ENCODE results near the gene MARCO.

The MARCO gene

GRCh38 chr2:118942031-118942430 lies at the start of gene MARCO:
TSS of gene MARCO (plus strand) at chr2:118942194. CDS start at chr2:118942301, 107 bp downstream.
- no peak for DNase-seq (ENCODE audit: low read depth)

- no peak for DNase-seq (ENCODE audit: low read depth)
Measured at GRCh38 chr2:118893100-118893499, 48.9 kb upstream of the MARCO start.

- DNase-seq (ENCODE audit: low read depth): no peak
Measured at GRCh38 chr2:118902266-118903028, 39.5 kb upstream of the MARCO start.

- DNase-seq (ENCODE audit: low read depth): no peak
Measured at GRCh38 chr2:118903029-118903351, 39.0 kb upstream of the MARCO start.

GRCh38 chr2:118903551-118904479 lies 38.2 kb upstream of the MARCO start:
- no peak for DNase-seq (ENCODE audit: low read depth)

GRCh38 chr2:118905206-118905605 lies 36.8 kb upstream of the MARCO start:
- no peak for DNase-seq (ENCODE audit: low read depth)

- no peak for DNase-seq (ENCODE audit: low read depth)
Measured at GRCh38 chr2:118906186-118906585, 35.8 kb upstream of the MARCO start.

- no peak for DNase-seq (ENCODE audit: low read depth)
Measured at GRCh38 chr2:118907759-118908158, 34.2 kb upstream of the MARCO start.

- DNase-seq (ENCODE audit: low read depth): no peak
Measured at GRCh38 chr2:118909191-118909590, 32.8 kb upstream of the MARCO start.

- no peak for DNase-seq (ENCODE audit: low read depth)
Measured at GRCh38 chr2:118911166-118911856, 30.7 kb upstream of the MARCO start.

GRCh38 chr2:118911936-118912335 lies 30.1 kb upstream of the MARCO start:
- DNase-seq (ENCODE audit: low read depth): no peak

- DNase-seq (ENCODE audit: low read depth): no peak
Measured at GRCh38 chr2:118913131-118913802, 28.7 kb upstream of the MARCO start.

GRCh38 chr2:118913803-118914645 lies 28.0 kb upstream of the MARCO start:
- no peak for DNase-seq (ENCODE audit: low read depth)

GRCh38 chr2:118914721-118915453 lies 27.1 kb upstream of the MARCO start:
- DNase-seq (ENCODE audit: low read depth): no peak

- DNase-seq (ENCODE audit: low read depth): no peak
Measured at GRCh38 chr2:118918017-118918416, 24.0 kb upstream of the MARCO start.

- no peak for DNase-seq (ENCODE audit: low read depth)
Measured at GRCh38 chr2:118921646-118922045, 20.3 kb upstream of the MARCO start.

- DNase-seq (ENCODE audit: low read depth): no peak
Measured at GRCh38 chr2:118922254-118922653, 19.7 kb upstream of the MARCO start.

GRCh38 chr2:118923371-118923770 lies 18.6 kb upstream of the MARCO start:
- no peak for DNase-seq (ENCODE audit: low read depth)

- no peak for DNase-seq (ENCODE audit: low read depth)
Measured at GRCh38 chr2:118925476-118925875, 16.5 kb upstream of the MARCO start.

- DNase-seq (ENCODE audit: low read depth): no peak
Measured at GRCh38 chr2:118925981-118926380, 16.0 kb upstream of the MARCO start.

Data from CMK (cell line).